HepG2 (cell line): ENCODE results near the gene CDH2. TPM values are rescaled to one million over a fixed set of nuclear protein-coding genes. Genes with fewer than 3 reads are reported as not detected.

Experiments
- ARID2 ChIP-seq: sonication (generic); formaldehyde crosslinking; IDR thresholded peaks from 2 replicates; pipeline ENCODE4 v1.8.1; 2022; ENCODE audit warnings: mild to moderate bottlenecking, missing genetic modification reagents, borderline replicate concordance
- ARID3A ChIP-seq: IDR thresholded peaks from 2 replicates; pipeline ENCODE4 v1.6.1; 2012; ENCODE audit warnings: low read depth, low read length, improper control_type of control experiment
- BRF2 ChIP-seq: sonication (generic); formaldehyde crosslinking; IDR thresholded peaks from 2 replicates; pipeline ENCODE4 v1.8.1; 2022; ENCODE audit warnings: mild to moderate bottlenecking, missing genetic modification reagents
- CBX2 ChIP-seq, 2 experiments: fragments of 200-600 bp in 1 of 2; sonication (generic); formaldehyde crosslinking in 1 of 2; IDR thresholded peaks; 2 replicates each; pipeline versions ENCODE4 v1.7.0 to v1.8.1; 2018 to 2022; ENCODE audit warnings: low read depth in 2 of 2, low read length in 1 of 2, mild to moderate bottlenecking in 1 of 2, missing genetic modification reagents in 1 of 2
- ERF ChIP-seq: IDR thresholded peaks from 2 replicates; pipeline ENCODE4 v1.6.1; 2018; ENCODE audit warnings: missing biosample characterization, missing genetic modification reagents
- FOXA3 ChIP-seq: IDR thresholded peaks from 2 replicates; pipeline ENCODE4 v1.6.1; 2016; ENCODE audit warnings: missing genetic modification reagents, missing compliant biosample characterization
- FOXO4 ChIP-seq: sonication (generic); formaldehyde crosslinking; conservative IDR thresholded peaks from 2 replicates; pipeline ENCODE4 v1.8.1; 2023; ENCODE audit warnings: missing genetic modification reagents
- IRF1 ChIP-seq: sonication (generic); formaldehyde crosslinking; IDR thresholded peaks from 2 replicates; pipeline ENCODE4 v1.4.0; 2020; ENCODE audit warnings: low read depth, mild to moderate bottlenecking, missing genetic modification reagents
- KLF11 ChIP-seq: IDR thresholded peaks from 2 replicates; pipeline ENCODE4 v1.6.1; 2016; ENCODE audit warnings: missing compliant biosample characterization
- MBNL3 ChIP-seq: fragments of 250-450 bp; sonication (Bioruptor Pico); conservative IDR thresholded peaks from 2 replicates; pipeline ENCODE4 v1.8.0; 2022; ENCODE audit warnings: mild to moderate bottlenecking, inconsistent platforms
- NFKB2 ChIP-seq: sonication (generic); formaldehyde crosslinking; IDR thresholded peaks from 2 replicates; pipeline ENCODE4 v1.4.0; 2020; ENCODE audit warnings: missing genetic modification reagents, borderline replicate concordance
- NR0B2 ChIP-seq: sonication (generic); formaldehyde crosslinking; IDR thresholded peaks from 2 replicates; pipeline ENCODE4 v1.4.0; 2020; ENCODE audit warnings: mild to moderate bottlenecking, missing genetic modification reagents
- NR2C2 ChIP-seq: sonication (generic); formaldehyde crosslinking; IDR thresholded peaks from 2 replicates; pipeline ENCODE4 v1.4.0; 2020; ENCODE audit warnings: missing genetic modification reagents, mild to moderate bottlenecking, moderate library complexity, borderline replicate concordance
- RFXANK ChIP-seq: IDR thresholded peaks from 2 replicates; pipeline ENCODE4 v1.6.1; 2016
- SP140L ChIP-seq: sonication (generic); formaldehyde crosslinking; IDR thresholded peaks from 2 replicates; pipeline ENCODE4 v1.4.0; 2020; ENCODE audit warnings: missing genetic modification reagents, borderline replicate concordance
- SP2 ChIP-seq: sonication (generic); formaldehyde crosslinking; IDR thresholded peaks from 2 replicates; pipeline ENCODE4 v1.5.1; 2020; ENCODE audit warnings: mild to moderate bottlenecking, missing genetic modification reagents
- TARDBP ChIP-seq: sonication (generic); formaldehyde crosslinking; IDR thresholded peaks from 2 replicates; pipeline ENCODE4 v1.8.0; 2022; ENCODE audit warnings: mild to moderate bottlenecking, missing genetic modification reagents
- YY1 ChIP-seq: IDR thresholded peaks from 2 replicates; pipeline ENCODE4 v1.6.1; 2011; ENCODE audit warnings: low read length, low read depth, moderate library complexity, mild to moderate bottlenecking; ENCODE audit not compliant: insufficient read depth, insufficient replicate concordance
- ZFP41 ChIP-seq: sonication (generic); formaldehyde crosslinking; IDR thresholded peaks from 2 replicates; pipeline ENCODE4 v1.4.0; 2020; ENCODE audit warnings: mild to moderate bottlenecking, missing genetic modification reagents, borderline replicate concordance
- ZFYVE20 ChIP-seq: sonication (generic); formaldehyde crosslinking; IDR thresholded peaks from 2 replicates; pipeline ENCODE4 v1.8.0; 2023; ENCODE audit warnings: low read depth, mild to moderate bottlenecking, moderate library complexity, missing genetic modification reagents, borderline replicate concordance
- ZMYM2 ChIP-seq: sonication (generic); formaldehyde crosslinking; IDR thresholded peaks from 2 replicates; pipeline ENCODE4 v1.8.0; 2022; ENCODE audit warnings: mild to moderate bottlenecking, missing genetic modification reagents
- ZNF260 ChIP-seq: sonication (generic); formaldehyde crosslinking; IDR thresholded peaks from 2 replicates; pipeline ENCODE4 v1.4.0; 2020; ENCODE audit warnings: missing genetic modification reagents, low read depth, mild to moderate bottlenecking, borderline replicate concordance
- ZNF362 ChIP-seq: sonication (generic); formaldehyde crosslinking; IDR thresholded peaks from 2 replicates; pipeline ENCODE4 v1.4.0; 2020; ENCODE audit warnings: missing genetic modification reagents, mild to moderate bottlenecking, borderline replicate concordance
- ZNF530 ChIP-seq: sonication (generic); formaldehyde crosslinking; IDR thresholded peaks from 2 replicates; pipeline ENCODE4 v1.5.0; 2020; ENCODE audit warnings: low read depth, mild to moderate bottlenecking, missing genetic modification reagents
- ZNF652 ChIP-seq: IDR thresholded peaks from 2 replicates; pipeline ENCODE4 v1.6.1; 2016; ENCODE audit warnings: low read depth, borderline replicate concordance
- polyA plus RNA-seq, 8 experiments: library from polyadenylated mRNA; depleted of rRNA in 3 of 8; stranded (reverse) in 7 of 8; unstranded in 1 of 8; fragments of >200 nt; fragmentation: Illumina TruSeq in 4 of 8; extraction: Trizol in 4 of 8; gene quantifications; 2 replicates each; pipeline versions ENCODE4 v1.2.1 to v1.2.3, GENCODE V29; 2011 to 2016; ENCODE audit warnings: low read depth in 4 of 8, missing spikeins in 1 of 8, mixed read lengths in 1 of 8; ENCODE audit not compliant: insufficient read depth in 1 of 8
- total RNA-seq, 5 experiments: library from RNA; depleted of rRNA; stranded (reverse); fragments of >200 nt; fragmentation: Illumina TruSeq; extraction: Trizol; gene quantifications; 2 replicates each; pipeline ENCODE4 v1.2.3, GENCODE V29; 2016; ENCODE audit warnings: low read depth in 1 of 5

Gene CDH2
- total and polyA plus RNA-seq, 2 of the 13 experiments (the other 11 are each of a cell fraction or from before 2014, with no cell fraction given): 18.6 to 36.1 TPM

GRCh38 chr18:28091197-28091596 is 85.7 kb downstream of the CDH2 start (continued):
- peak; percentile 31; the same call in 1 of the 2 replicates for TF ChIP-seq ZNF652
- peak; percentile 80 for TF ChIP-seq FOXA3 (CRISPR knock-in tag)
- no peak for TF ChIP-seq ZMYM2 (CRISPR knock-in tag)
- no peak for TF ChIP-seq ZFYVE20 (CRISPR knock-in tag)
- TF ChIP-seq KLF11 (CRISPR knock-in tag): no peak
- no peak for TF ChIP-seq YY1
- TF ChIP-seq ZNF260 (CRISPR knock-in tag): no peak
- no peak for TF ChIP-seq TARDBP
- TF ChIP-seq NR2C2 (CRISPR knock-in tag): no peak
- no peak for TF ChIP-seq FOXO4 (CRISPR knock-in tag)
- no peak for TF ChIP-seq ZFP41 (CRISPR knock-in tag)
- TF ChIP-seq IRF1 (CRISPR knock-in tag): no peak
- peak; percentile 73 for TF ChIP-seq ARID3A
- TF ChIP-seq ERF (CRISPR knock-in tag): no peak
- TF ChIP-seq MBNL3 (CRISPR knock-in tag): no peak
- no peak for TF ChIP-seq NFKB2 (CRISPR knock-in tag)
- no peak for TF ChIP-seq BRF2
- no peak for TF ChIP-seq ZNF530 (CRISPR knock-in tag)
- no peak for TF ChIP-seq RFXANK (CRISPR knock-in tag)
- no peak for TF ChIP-seq CBX2 (IDR thresholded peaks at IDR 0.05; ENCODE audit: low read depth, low read length)
- no peak for TF ChIP-seq CBX2 (CRISPR knock-in tag; IDR thresholded peaks at IDR 0.05; ENCODE audit: low read depth)
- no peak for TF ChIP-seq SP2 (CRISPR knock-in tag)
- TF ChIP-seq NR0B2 (CRISPR knock-in tag): no peak
- peak; percentile 91 for TF ChIP-seq ZNF362 (CRISPR knock-in tag)
- TF ChIP-seq SP140L (CRISPR knock-in tag): no peak
- TF ChIP-seq ARID2: no peak
